Measurements from ENCODE around the gene PTPRCAP. TPM values are rescaled to one million over a fixed set of nuclear protein-coding genes. Genes with fewer than 3 reads are reported as not detected.

Gene PTPRCAP
- total and polyA plus RNA-seq, 9 of the 15 experiments (the other 6 are each of a cell fraction or from before 2014, with no cell fraction given): 0.22 to 2.0 (median 1.1) TPM; not detected in 4

- TF ChIP-seq ZNF395 (CRISPR knock-in tag; IDR thresholded peaks at IDR 0.05): peak; percentile 11; the same call in 1 of the 2 replicates
- TF ChIP-seq TARDBP (IDR thresholded peaks at IDR 0.05): no peak
- no peak for TF ChIP-seq PATZ1 (CRISPR knock-in tag; IDR thresholded peaks at IDR 0.05; ENCODE audit: borderline replicate concordance)
- TF ChIP-seq BRCA1 (IDR thresholded peaks at IDR 0.05): no peak
- TF ChIP-seq BRCA1 (CRISPR knock-in tag; IDR thresholded peaks at IDR 0.05): no peak
- no peak for TF ChIP-seq ZSCAN29 (IDR thresholded peaks at IDR 0.05)
- TF ChIP-seq ZNF12 (CRISPR knock-in tag; IDR thresholded peaks at IDR 0.05): 0 out of 2 replicates have a peak, but pooled peaks have one; percentile 14
- TF ChIP-seq, protein P1, sequence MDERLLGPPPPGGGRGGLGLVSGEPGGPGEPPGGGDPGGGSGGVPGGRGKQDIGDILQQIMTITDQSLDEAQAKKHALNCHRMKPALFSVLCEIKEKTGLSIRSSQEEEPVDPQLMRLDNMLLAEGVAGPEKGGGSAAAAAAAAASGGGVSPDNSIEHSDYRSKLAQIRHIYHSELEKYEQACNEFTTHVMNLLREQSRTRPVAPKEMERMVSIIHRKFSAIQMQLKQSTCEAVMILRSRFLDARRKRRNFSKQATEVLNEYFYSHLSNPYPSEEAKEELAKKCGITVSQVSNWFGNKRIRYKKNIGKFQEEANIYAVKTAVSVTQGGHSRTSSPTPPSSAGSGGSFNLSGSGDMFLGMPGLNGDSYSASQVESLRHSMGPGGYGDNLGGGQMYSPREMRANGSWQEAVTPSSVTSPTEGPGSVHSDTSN (CRISPR knock-in tag; IDR thresholded peaks at IDR 0.05; ENCODE audit: low read depth): no peak
- TF ChIP-seq, protein P1 (tag; conservative IDR thresholded peaks at IDR 0.05; ENCODE audit: low read depth): 0 out of 2 replicates have a peak, but pooled peaks have one; percentile 28
- no peak for TF ChIP-seq ZNF311 (CRISPR knock-in tag; IDR thresholded peaks at IDR 0.05)
- TF ChIP-seq FOS (IDR thresholded peaks at IDR 0.05; ENCODE audit: extremely low read depth, insufficient read length): no peak
- TF ChIP-seq PKNOX1 (IDR thresholded peaks at IDR 0.05): 0 out of 2 replicates have a peak, but pooled peaks have one; percentile 36
- TF ChIP-seq, protein P2, sequence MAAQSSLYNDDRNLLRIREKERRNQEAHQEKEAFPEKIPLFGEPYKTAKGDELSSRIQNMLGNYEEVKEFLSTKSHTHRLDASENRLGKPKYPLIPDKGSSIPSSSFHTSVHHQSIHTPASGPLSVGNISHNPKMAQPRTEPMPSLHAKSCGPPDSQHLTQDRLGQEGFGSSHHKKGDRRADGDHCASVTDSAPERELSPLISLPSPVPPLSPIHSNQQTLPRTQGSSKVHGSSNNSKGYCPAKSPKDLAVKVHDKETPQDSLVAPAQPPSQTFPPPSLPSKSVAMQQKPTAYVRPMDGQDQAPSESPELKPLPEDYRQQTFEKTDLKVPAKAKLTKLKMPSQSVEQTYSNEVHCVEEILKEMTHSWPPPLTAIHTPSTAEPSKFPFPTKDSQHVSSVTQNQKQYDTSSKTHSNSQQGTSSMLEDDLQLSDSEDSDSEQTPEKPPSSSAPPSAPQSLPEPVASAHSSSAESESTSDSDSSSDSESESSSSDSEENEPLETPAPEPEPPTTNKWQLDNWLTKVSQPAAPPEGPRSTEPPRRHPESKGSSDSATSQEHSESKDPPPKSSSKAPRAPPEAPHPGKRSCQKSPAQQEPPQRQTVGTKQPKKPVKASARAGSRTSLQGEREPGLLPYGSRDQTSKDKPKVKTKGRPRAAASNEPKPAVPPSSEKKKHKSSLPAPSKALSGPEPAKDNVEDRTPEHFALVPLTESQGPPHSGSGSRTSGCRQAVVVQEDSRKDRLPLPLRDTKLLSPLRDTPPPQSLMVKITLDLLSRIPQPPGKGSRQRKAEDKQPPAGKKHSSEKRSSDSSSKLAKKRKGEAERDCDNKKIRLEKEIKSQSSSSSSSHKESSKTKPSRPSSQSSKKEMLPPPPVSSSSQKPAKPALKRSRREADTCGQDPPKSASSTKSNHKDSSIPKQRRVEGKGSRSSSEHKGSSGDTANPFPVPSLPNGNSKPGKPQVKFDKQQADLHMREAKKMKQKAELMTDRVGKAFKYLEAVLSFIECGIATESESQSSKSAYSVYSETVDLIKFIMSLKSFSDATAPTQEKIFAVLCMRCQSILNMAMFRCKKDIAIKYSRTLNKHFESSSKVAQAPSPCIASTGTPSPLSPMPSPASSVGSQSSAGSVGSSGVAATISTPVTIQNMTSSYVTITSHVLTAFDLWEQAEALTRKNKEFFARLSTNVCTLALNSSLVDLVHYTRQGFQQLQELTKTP (IDR thresholded peaks at IDR 0.05; ENCODE audit: low read depth in 1 of 2, partially characterized antibody in 2 of 2): no peak
- TF ChIP-seq RCOR1 (IDR thresholded peaks at IDR 0.05; ENCODE audit: borderline replicate concordance in 1 of 2, low read depth in 2 of 2, low read length in 2 of 2): peak in 1 of 2 experiments; percentile 46; a peak in 1 of 4 replicates
Observed at GRCh38 chr11:67483831-67484665, 46.6 kb upstream of the PTPRCAP start (continued).
